ENCODE measurements around the gene MPO. TPM values are rescaled to one million over a fixed set of nuclear protein-coding genes. Genes with fewer than 3 reads are reported as not detected.

Gene MPO
- polyA plus RNA-seq, 1 experiment, result not detected

- Histone ChIP-seq H3K4me3 (ENCODE audit: low read depth, low read length) (no peak overlapping the region), H3K27me3 (ENCODE audit: control insufficient read depth, insufficient read depth, low read length) (peaks cover 7% of the 10 kb centered on the region), H3K36me3 (ENCODE audit: control insufficient read depth, insufficient read depth, low read length) (no peaks in the 10 kb centered on the region)
- ChIA-PET POLR2A (no interaction called here), CTCF (interaction anchor here (0.6 to 4.5 kb wide), 4 partner anchors 10 to 199 kb away, joined by 3 to 50 read pairs (median 8); partner anchors contain the start of gene LPO)
- no peak for TF ChIP-seq CTCF (IDR thresholded peaks at IDR 0.05; ENCODE audit: insufficient read depth, low read depth, low read length)
- DNase-seq (ENCODE audit: low read depth), result no peak
These were observed 33.0 kb downstream of the MPO start for GRCh38 chr17:58247511-58248363.

- no peak for TF ChIP-seq CTCF (IDR thresholded peaks at IDR 0.05; ENCODE audit: insufficient read depth, low read depth, low read length)
- no peak for DNase-seq (ENCODE audit: low read depth)
- ChIA-PET CTCF (interaction anchor here (4.5 kb wide), 1 partner anchor 9 kb away, joined by 50 read pairs; the partner anchor contains the start of gene LPO), POLR2A (no interaction called here)
- Histone ChIP-seq H3K4me3 (ENCODE audit: low read depth, low read length) (no peak overlapping the region), H3K27me3 (ENCODE audit: control insufficient read depth, insufficient read depth, low read length) (peaks cover 9% of the 10 kb centered on the region), H3K36me3 (ENCODE audit: control insufficient read depth, insufficient read depth, low read length) (no peaks in the 10 kb centered on the region)
These were observed 34.0 kb downstream of the MPO start for GRCh38 chr17:58246781-58247180.

DNA sequence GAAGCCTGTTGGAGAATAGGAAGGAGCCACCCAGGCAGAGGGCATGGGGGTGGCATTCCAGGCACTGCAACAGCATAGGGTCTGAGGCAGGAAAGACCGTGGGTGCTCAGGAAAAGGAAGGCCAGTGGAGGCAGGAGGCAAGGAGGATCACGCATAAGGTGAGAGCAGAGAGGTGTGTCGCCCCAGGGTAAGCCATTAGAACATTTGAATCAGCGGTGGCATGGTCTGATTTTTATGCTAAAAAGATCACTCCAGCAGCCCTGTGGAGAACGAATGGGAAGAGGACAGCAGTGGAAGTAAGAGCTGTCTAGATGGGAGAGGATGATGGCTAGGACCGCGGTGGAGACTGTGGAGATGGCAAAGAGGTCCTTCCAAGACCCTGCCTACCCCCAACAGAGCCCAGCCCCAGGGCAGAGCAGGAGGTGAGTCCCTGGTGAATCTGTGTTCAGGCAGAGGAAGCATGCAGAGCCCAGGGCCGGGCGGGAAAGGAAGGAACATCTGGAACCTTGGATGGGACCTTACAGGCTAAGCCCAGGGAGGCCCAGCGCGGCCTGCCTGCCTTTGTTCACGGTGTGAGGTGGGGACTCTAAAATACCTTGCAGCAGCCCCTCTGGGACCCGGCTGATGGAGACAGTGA is 34.5 kb downstream of the MPO start:
- peaks cover 10% of the 10 kb centered on the region for H3K27me3 ChIP-seq (ENCODE audit: control insufficient read depth, insufficient read depth, low read length)
- H3K4me3 ChIP-seq (ENCODE audit: low read depth, low read length), result no peak overlapping the region
- no peaks in the 10 kb centered on the region for H3K36me3 ChIP-seq (ENCODE audit: control insufficient read depth, insufficient read depth, low read length)
- DNase-seq (ENCODE audit: low read depth), result no peak
- POLR2A ChIA-PET, result no interaction called here
- CTCF ChIA-PET, result interaction anchor here (4.5 kb wide), 1 partner anchor 9 kb away, joined by 50 read pairs; the partner anchor contains the start of gene LPO
- TF ChIP-seq CTCF (IDR thresholded peaks at IDR 0.05; ENCODE audit: insufficient read depth, low read depth, low read length), result no peak

- H3K4me3 ChIP-seq (ENCODE audit: low read depth, low read length), result no peak overlapping the region
- CTCF ChIA-PET, result no interaction called here
- H3K36me3 ChIP-seq (ENCODE audit: control insufficient read depth, insufficient read depth, low read length), result no peaks in the 10 kb centered on the region
- no peak for DNase-seq (ENCODE audit: low read depth)
- no peak for TF ChIP-seq CTCF (IDR thresholded peaks at IDR 0.05; ENCODE audit: insufficient read depth, low read depth, low read length)
- peaks cover 10% of the 10 kb centered on the region for H3K27me3 ChIP-seq (ENCODE audit: control insufficient read depth, insufficient read depth, low read length)
- POLR2A ChIA-PET, result no interaction called here
These were observed 35.2 kb downstream of the MPO start for GRCh38 chr17:58245428-58246103.

DNA sequence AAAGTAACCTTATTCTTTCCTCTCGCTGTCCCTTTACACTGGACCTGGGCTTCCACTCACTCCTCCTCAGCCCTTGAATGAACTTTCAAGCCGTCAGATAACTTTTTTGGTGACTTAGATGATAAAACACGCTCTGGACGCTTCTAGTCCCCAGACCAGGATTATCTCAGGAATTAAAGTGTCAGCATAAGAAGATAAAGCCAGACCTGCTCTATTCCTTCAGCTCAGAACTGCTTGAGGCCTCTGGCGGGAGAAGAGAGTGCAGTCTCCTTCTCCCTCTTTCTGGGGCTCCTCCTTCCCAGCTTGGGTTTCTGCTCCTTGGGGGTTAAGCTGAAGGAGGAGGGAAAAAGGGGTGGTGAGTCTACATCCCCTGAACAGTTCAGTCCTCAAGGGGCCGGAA is 35.8 kb downstream of the MPO start:
- ChIA-PET POLR2A (no interaction called here), CTCF (no interaction called here)
- Histone ChIP-seq H3K4me3 (ENCODE audit: low read depth, low read length) (no peak overlapping the region), H3K27me3 (ENCODE audit: control insufficient read depth, insufficient read depth, low read length) (peaks cover 11% of the 10 kb centered on the region), H3K36me3 (ENCODE audit: control insufficient read depth, insufficient read depth, low read length) (no peaks in the 10 kb centered on the region)
- no peak for TF ChIP-seq CTCF (IDR thresholded peaks at IDR 0.05; ENCODE audit: insufficient read depth, low read depth, low read length)
- no peak for DNase-seq (ENCODE audit: low read depth)
